Mesenchymal stem cell (in vitro differentiated cells and primary cell): ENCODE data around the gene MLXIP.

Experiments used
- DNase-seq: peaks from one replicate; pipeline ENCODE4 v3.0.0-alpha.2; 2013
- H2AFZ ChIP-seq: one replicate; pipeline ENCODE4 v1.6.1; 2013; ENCODE audit warnings: low read depth, mild to moderate bottlenecking, control low read depth, inconsistent platforms, low read length, moderate library complexity
- H2AK5ac ChIP-seq: 2 replicates; pipeline ENCODE4 v1.6.1; 2013; ENCODE audit warnings: low read length, moderate library complexity, mild to moderate bottlenecking, inconsistent platforms; ENCODE audit not compliant: severe bottlenecking
- H2BK120ac ChIP-seq: one replicate; pipeline ENCODE4 v1.6.1; 2013; ENCODE audit warnings: low read depth, mild to moderate bottlenecking, inconsistent platforms, low read length, moderate library complexity
- H2BK12ac ChIP-seq, 2 experiments: one replicate each; pipeline ENCODE4 v1.6.1; 2013; ENCODE audit warnings: inconsistent platforms in 2 of 2, low read length in 2 of 2, mild to moderate bottlenecking in 2 of 2, moderate library complexity in 2 of 2, control low read depth in 1 of 2
- H2BK15ac ChIP-seq: one replicate; pipeline ENCODE4 v1.6.1; 2013; ENCODE audit warnings: mild to moderate bottlenecking, low read depth, inconsistent platforms; ENCODE audit not compliant: poor library complexity, severe bottlenecking
- H2BK5ac ChIP-seq: 2 replicates; pipeline ENCODE4 v1.6.1; 2013; ENCODE audit warnings: low read depth, mild to moderate bottlenecking, low read length, control low read depth, inconsistent platforms; ENCODE audit not compliant: poor library complexity, severe bottlenecking
- H3K14ac ChIP-seq, 2 experiments: one replicate each; pipeline ENCODE4 v1.6.1; 2013; ENCODE audit warnings: inconsistent platforms in 2 of 2, low read length in 2 of 2, control low read depth in 1 of 2, mild to moderate bottlenecking in 1 of 2, moderate library complexity in 1 of 2
- H3K18ac ChIP-seq, 2 experiments: one replicate each; pipeline ENCODE4 v1.6.1; 2013; ENCODE audit warnings: inconsistent platforms in 2 of 2, low read length in 2 of 2, control low read depth in 1 of 2, low read depth in 1 of 2, mild to moderate bottlenecking in 1 of 2
- H3K23ac ChIP-seq, 2 experiments: one replicate each; pipeline ENCODE4 v1.6.1; 2013; ENCODE audit warnings: inconsistent platforms in 2 of 2, low read length in 2 of 2, mild to moderate bottlenecking in 2 of 2, moderate library complexity in 2 of 2, control low read depth in 1 of 2
- H3K27ac ChIP-seq: 2 replicates; pipeline ENCODE4 v1.5.1; 2013; ENCODE audit warnings: mild to moderate bottlenecking, moderate library complexity, low read length, control low read depth, inconsistent platforms; ENCODE audit not compliant: poor library complexity, severe bottlenecking
- H3K27me3 ChIP-seq, 2 experiments: 2 replicates each; pipeline versions ENCODE4 v1.6.1 to v1.7.0; 2013; ENCODE audit warnings: low read length in 2 of 2, mild to moderate bottlenecking in 2 of 2, moderate library complexity in 2 of 2, control low read depth in 1 of 2, inconsistent platforms in 1 of 2; ENCODE audit not compliant: control insufficient read depth in 1 of 2, insufficient read depth in 1 of 2
- H3K36me3 ChIP-seq, 2 experiments: 2 replicates each; pipeline versions ENCODE4 v1.6.1 to v1.7.0; 2013; ENCODE audit warnings: low read length in 2 of 2, control low read depth in 1 of 2, inconsistent platforms in 1 of 2, low read depth in 1 of 2, mild to moderate bottlenecking in 1 of 2; ENCODE audit not compliant: insufficient read depth in 2 of 2, control insufficient read depth in 1 of 2
- H3K4ac ChIP-seq, 2 experiments: one replicate each; pipeline ENCODE4 v1.6.1; 2013; ENCODE audit warnings: inconsistent platforms in 2 of 2, low read length in 2 of 2, mild to moderate bottlenecking in 2 of 2, moderate library complexity in 2 of 2, control low read depth in 1 of 2, low read depth in 1 of 2
- H3K4me1 ChIP-seq: 2 replicates; pipeline ENCODE4 v1.6.1; 2013; ENCODE audit warnings: low read depth, low read length, control low read depth; ENCODE audit not compliant: control insufficient read depth, insufficient read depth
- H3K4me2 ChIP-seq: 2 replicates; pipeline ENCODE4 v1.6.1; 2013; ENCODE audit warnings: low read length, mild to moderate bottlenecking, inconsistent platforms; ENCODE audit not compliant: poor library complexity, severe bottlenecking
- H3K4me3 ChIP-seq, 2 experiments: 2 replicates each; pipeline versions ENCODE4 v1.5.1 to v1.7.0; 2013; ENCODE audit warnings: low read length in 2 of 2, mild to moderate bottlenecking in 2 of 2, control low read depth in 1 of 2, low read depth in 1 of 2; ENCODE audit not compliant: insufficient read depth in 1 of 2
- H3K79me1 ChIP-seq: replicated peaks from 2 replicates; pipeline ENCODE4 v1.6.1; 2013; ENCODE audit warnings: mild to moderate bottlenecking, control low read depth, low read length, inconsistent platforms; ENCODE audit not compliant: poor library complexity, severe bottlenecking
- H3K9ac ChIP-seq: 2 replicates; pipeline ENCODE4 v1.7.0; 2013; ENCODE audit warnings: mild to moderate bottlenecking, low read length, moderate library complexity
- H3K9me3 ChIP-seq: 2 replicates; pipeline ENCODE4 v1.7.0; 2013; ENCODE audit warnings: mild to moderate bottlenecking, low read length; ENCODE audit not compliant: control insufficient read depth
- H4K8ac ChIP-seq: one replicate; pipeline ENCODE4 v1.6.1; 2013; ENCODE audit warnings: inconsistent platforms, mild to moderate bottlenecking, low read length, moderate library complexity
- H4K91ac ChIP-seq: one replicate; pipeline ENCODE4 v1.6.1; 2013; ENCODE audit warnings: mild to moderate bottlenecking, low read length, inconsistent platforms
- WGBS: methylation state at CpG from one replicate; pipeline ENCODE4 v1.1.7; 2013; ENCODE audit warnings: mixed read lengths; 5-methylcytosine and 5-hydroxymethylcytosine counted together

Gene MLXIP

DNA sequence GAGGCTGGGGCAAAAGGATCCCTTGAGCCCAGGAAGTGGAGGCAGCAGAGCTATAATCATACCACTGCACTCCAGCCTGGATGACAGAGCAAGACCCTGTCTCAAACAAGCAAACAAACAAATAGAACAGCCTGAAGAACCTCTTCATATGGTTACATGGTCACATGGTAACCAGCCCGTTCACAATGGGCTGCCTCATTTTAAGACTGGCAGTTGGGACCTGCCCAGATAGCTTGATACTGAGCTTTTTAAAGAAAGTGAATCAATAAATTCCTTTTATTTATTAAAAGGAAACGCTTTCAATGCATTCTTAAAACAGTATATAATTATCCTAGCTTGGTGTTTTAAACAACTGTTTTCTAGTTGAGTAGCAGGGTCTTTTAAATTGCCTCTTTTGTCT lies 10.5 kb downstream of the MLXIP start:
- Histone ChIP-seq H3K4me1 (peaks cover 29% of the 10 kb centered on the region), H3K4me2 (no peak overlapping the region), H3K4me3 (no peak overlapping the region), H3K23ac (no peak overlapping the region), H3K9me3 (no peaks in the 10 kb centered on the region), H3K27ac (no peak overlapping the region), H2AFZ (no peak overlapping the region), H4K8ac (no peak overlapping the region), H2BK12ac (no peak overlapping the region), H3K36me3 (peaks cover 21 to 23% of the 10 kb centered on the region in 2 experiments), H2BK5ac (no peak overlapping the region), H4K91ac (no peak overlapping the region), H3K79me1 (peaks cover 25% of the 10 kb centered on the region), H3K27me3 (no peaks in the 10 kb centered on the region), H2BK120ac (no peak overlapping the region), H3K14ac (no peak overlapping the region), H3K4ac (no peak overlapping the region), H2BK15ac (no peak overlapping the region), H3K9ac (no peak overlapping the region), H3K18ac (no peak overlapping the region), H2AK5ac (no peak overlapping the region)
- no CpG with 5 or more reads among the region's 2 CpGs for whole genome bisulfite sequencing
- no peak for DNase-seq

DNA sequence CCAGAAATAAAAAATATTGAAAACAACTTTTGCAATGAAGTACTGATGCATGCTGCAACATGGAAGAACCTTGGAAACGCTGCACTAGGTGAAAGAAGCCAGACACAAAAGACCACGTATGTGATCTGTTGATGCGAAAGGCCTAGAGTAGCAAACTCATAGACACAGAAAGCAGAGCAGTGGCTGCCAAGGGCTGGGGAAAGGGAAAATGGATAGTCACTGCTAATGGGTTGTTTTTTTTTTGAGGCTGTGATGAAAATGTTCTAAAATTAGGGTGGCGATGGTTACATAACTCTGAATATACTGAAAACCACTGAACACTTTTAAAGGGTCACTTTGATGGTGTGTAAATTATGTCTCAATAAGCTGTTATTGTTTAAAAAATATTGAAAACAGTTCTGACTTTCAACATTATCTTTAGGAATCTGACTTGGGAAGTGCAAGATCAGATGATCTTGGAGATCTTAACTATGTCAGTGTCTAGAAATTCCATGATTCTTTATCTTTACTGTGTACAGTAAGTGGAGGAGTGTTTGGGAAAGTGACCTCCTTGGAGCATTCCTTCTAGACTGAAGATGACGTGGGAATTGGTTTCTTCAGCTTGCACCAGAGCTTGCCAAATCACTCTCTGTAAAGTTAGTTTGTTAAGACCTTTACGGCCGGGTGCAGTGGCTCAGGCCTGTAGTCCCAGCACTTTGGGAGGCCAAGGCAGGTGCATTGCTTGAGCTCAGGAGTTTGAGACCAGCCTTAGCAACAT lies 12.4 kb downstream of the MLXIP start:
- Histone ChIP-seq H3K4ac (no peak overlapping the region), H3K18ac (no peak overlapping the region), H2BK120ac (no peak overlapping the region), H3K4me2 (no peak overlapping the region), H3K4me3 (no peak overlapping the region), H4K91ac (no peak overlapping the region), H3K36me3 (peaks cover 6 to 11% of the 10 kb centered on the region in 2 experiments), H3K79me1 (peaks cover 19% of the 10 kb centered on the region), H2BK15ac (no peak overlapping the region), H3K27ac (no peak overlapping the region), H4K8ac (no peak overlapping the region), H3K4me1 (peaks cover 40% of the 10 kb centered on the region), H3K23ac (no peak overlapping the region), H2AK5ac (no peak overlapping the region), H3K14ac (no peak overlapping the region), H3K9ac (peak overlapping the region; percentile 48), H3K27me3 (no peaks in the 10 kb centered on the region), H3K9me3 (no peaks in the 10 kb centered on the region), H2AFZ (no peak overlapping the region), H2BK12ac (no peak overlapping the region), H2BK5ac (no peak overlapping the region)
- 58% methylated on average over 6 of the region's 7 CpGs for WGBS
- DNase-seq, result peak; percentile 99

DNA sequence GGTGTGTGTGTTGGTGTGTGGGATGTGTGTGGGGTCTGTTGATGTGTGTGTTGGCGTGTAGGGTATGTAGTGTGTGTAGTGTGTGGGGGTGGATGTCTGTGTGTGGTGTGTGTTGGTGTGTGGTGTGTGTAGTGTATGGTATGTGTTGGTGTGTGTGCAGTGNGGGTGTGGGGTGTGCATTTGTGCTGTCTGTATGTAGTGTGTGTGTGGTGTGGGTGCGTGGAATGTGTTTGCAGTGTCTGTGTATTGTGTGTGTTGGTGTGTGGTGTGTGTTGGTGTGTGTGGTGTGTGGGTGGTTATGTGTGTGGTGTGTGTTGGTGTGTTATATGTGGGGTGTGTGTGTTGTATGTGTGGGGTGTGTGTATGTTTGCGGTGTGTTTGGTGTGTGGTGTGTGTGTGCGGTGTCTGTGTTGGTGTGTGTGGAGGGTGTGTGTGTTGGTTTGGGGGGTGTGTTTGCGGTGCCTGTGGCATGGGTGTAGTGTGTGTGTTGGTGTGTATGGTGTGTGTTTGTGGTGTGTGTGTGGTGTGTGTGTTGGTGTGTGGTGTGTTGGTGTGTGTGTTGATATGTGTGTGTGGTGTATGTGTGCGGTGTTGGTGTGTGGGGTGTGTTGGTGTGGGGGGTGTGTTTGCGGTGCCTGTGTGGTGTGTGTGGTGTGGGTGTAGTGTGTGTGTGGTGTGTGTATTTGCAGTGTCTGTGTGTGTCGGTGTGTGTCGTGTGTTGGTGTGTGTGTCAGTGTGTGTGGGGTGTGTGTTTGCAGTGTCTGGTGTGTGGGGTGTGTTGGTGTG lies 14.7 kb downstream of the MLXIP start:
- peak overlapping the region; percentile 81 to 85 for H2BK12ac ChIP-seq
- H3K4me2 ChIP-seq, result no peak overlapping the region
- peak overlapping the region; percentile 72 for H4K8ac ChIP-seq
- H2BK5ac ChIP-seq, result no peak overlapping the region
- 99% methylated on average over 9 of the region's 9 CpGs for WGBS
- peak overlapping the region in 1 of 2 experiments; percentile 96 for H3K14ac ChIP-seq
- H3K27me3 ChIP-seq, result no peaks in the 10 kb centered on the region
- H2AK5ac ChIP-seq, result no peak overlapping the region
- peaks cover 44% of the 10 kb centered on the region for H3K4me1 ChIP-seq
- H2AFZ ChIP-seq, result no peak overlapping the region
- H3K4me3 ChIP-seq, result no peak overlapping the region
- H3K27ac ChIP-seq, result no peak overlapping the region
- H4K91ac ChIP-seq, result peak overlapping the region; percentile 66
- H3K36me3 ChIP-seq, result peaks cover 0 to 3% of the 10 kb centered on the region in 2 experiments
- no peak overlapping the region for H3K9ac ChIP-seq
- peak overlapping the region in 1 of 2 experiments; percentile 41 for H3K4ac ChIP-seq
- DNase-seq, result no peak
- H3K18ac ChIP-seq, result peak overlapping the region; percentile 55 to 84
- H3K9me3 ChIP-seq, result no peaks in the 10 kb centered on the region
- H2BK15ac ChIP-seq, result peak overlapping the region; percentile 31
- peaks cover 6% of the 10 kb centered on the region for H3K79me1 ChIP-seq
- peak overlapping the region in 1 of 2 experiments; percentile 46 for H3K23ac ChIP-seq
- H2BK120ac ChIP-seq, result no peak overlapping the region

DNA sequence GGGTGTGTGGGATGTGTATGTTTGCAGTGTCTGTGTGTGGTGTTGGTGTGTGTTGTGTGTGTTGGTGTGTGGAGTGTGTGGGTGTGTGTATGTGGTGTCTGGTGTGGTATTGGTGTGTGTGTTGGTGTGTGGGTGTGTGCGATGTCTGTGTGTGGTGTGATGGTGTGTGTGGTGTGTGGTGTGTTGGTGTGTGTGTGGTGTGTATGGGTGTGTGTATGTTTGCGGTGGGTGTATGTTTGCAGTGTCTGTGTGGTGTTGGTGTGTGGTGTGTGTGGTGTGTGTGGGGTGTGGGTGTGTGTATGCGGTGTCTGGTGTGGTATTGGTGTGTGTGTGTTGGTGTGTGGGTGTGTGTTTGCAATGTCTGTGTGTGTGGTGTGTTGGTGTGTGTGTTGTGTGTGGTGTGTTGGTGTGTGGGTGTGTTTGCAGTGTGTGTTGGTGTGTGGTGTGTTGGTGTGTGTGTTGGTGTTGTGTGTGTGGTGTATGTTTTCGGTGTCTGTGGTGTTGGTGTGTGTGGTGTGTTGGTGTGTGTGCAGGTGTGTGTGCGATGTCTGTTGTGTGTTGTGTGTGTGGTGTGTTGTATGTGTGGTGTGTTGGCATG lies 15.7 kb downstream of the MLXIP start:
- Histone ChIP-seq H3K9ac (no peak overlapping the region), H3K4ac (peak overlapping the region in 1 of 2 experiments; percentile 41), H4K8ac (peak overlapping the region; percentile 80), H3K9me3 (no peaks in the 10 kb centered on the region), H3K14ac (peak overlapping the region in 1 of 2 experiments; percentile 96), H3K27ac (peak overlapping the region; percentile 2), H3K23ac (peak overlapping the region in 1 of 2 experiments; percentile 34), H2BK12ac (peak overlapping the region; percentile 23 to 72), H2BK120ac (no peak overlapping the region), H2BK5ac (no peak overlapping the region), H3K4me3 (no peak overlapping the region), H4K91ac (peak overlapping the region; percentile 95), H2AFZ (no peak overlapping the region), H3K4me2 (no peak overlapping the region), H3K36me3 (peaks cover 0 to 3% of the 10 kb centered on the region in 2 experiments), H3K79me1 (peaks cover 8% of the 10 kb centered on the region), H2BK15ac (no peak overlapping the region), H3K18ac (peak overlapping the region; percentile 16 to 55), H3K27me3 (no peaks in the 10 kb centered on the region), H2AK5ac (peak overlapping the region; percentile 37), H3K4me1 (peaks cover 53% of the 10 kb centered on the region)
- WGBS, result over 99% methylated on average over 5 of the region's 5 CpGs
- DNase-seq, result no peak
